ENCODE measurements around the gene COG5. TPM values are rescaled to one million over a fixed set of nuclear protein-coding genes. Genes with fewer than 3 reads are reported as not detected.

Gene COG5
- total and polyA plus RNA-seq, 2 experiments from 2014 or later, result 15.4 to 36.5 TPM

DNA sequence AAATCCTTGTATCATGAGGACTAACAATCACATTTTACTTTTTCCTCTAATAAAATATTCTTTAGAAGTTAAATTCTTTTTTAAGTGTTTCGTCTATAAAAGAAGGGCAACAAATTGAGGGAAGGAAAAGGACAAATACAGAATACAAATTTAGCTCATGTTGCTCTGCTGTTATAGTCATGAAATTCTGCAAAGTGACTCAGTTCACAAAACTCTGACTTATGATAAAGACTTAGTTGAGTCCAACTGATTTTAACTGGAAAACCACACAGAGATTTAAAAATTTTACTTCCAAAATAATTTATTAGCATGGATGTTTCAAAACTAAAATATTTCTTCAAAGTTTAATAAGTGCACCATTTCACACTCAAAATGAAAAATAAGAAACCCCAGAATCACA, 168.9 kb downstream of the COG5 start:
- no peak for TF ChIP-seq STAT1 (IDR thresholded peaks at IDR 0.05; ENCODE audit: unreplicated experiment)
- H3K27me3 Mint-ChIP-seq (ENCODE audit: insufficient read depth, low read depth, poor library complexity), result peaks cover 4% of the 10 kb centered on the region
- ATAC-seq, result no peak

DNA sequence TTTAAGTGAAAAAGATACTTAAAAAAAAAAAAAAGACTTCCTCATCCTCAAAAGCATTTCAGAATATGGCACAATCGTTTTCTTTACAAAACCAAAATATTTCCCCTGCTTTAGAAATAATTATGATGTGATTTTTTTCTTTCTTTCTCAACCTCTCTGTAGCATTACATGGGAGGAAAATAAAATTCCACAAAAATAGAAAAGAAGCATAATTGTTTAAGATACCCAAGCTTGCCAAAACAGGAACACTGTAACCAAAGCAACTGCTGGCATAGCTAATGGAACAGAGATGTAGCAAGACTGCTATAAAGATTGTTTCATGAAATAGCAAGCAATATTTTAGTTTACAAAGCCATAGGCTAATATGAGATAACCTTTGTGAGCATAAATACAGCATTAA, 169.4 kb downstream of the COG5 start:
- no peak for DNase-seq (ENCODE audit: low spot score)
- H3K79me2 ChIP-seq (replicated peaks; ENCODE audit: insufficient read depth), result no peaks in the 10 kb centered on the region
- peaks cover 4% of the 10 kb centered on the region for H3K27me3 Mint-ChIP-seq (ENCODE audit: insufficient read depth, low read depth, poor library complexity)
- no peak overlapping the region for H2AFZ ChIP-seq
- H3K4me1 Mint-ChIP-seq, result peaks cover 22% of the 10 kb centered on the region
- no peak for ATAC-seq
- H3K36me3 Mint-ChIP-seq (ENCODE audit: low read depth), result peaks cover under 1% of the 10 kb centered on the region; the same call in 1 of the 3 replicates
- no peak overlapping the region for H3K27ac ChIP-seq (ENCODE audit: low read depth)
- peaks cover 11% of the 10 kb centered on the region for H3K4me1 ChIP-seq (ENCODE audit: insufficient read depth)
- no peak overlapping the region for H3K27ac Mint-ChIP-seq
- H3K27me3 ChIP-seq (ENCODE audit: insufficient read depth), result no peaks in the 10 kb centered on the region
- no peak overlapping the region for H3K4me3 Mint-ChIP-seq
- H3K36me3 ChIP-seq (ENCODE audit: insufficient read depth), result no peaks in the 10 kb centered on the region
- H3K4me3 ChIP-seq, result no peak overlapping the region
- H3F3A ChIP-seq (replicated peaks; ENCODE audit: low read depth), result no peaks in the 10 kb centered on the region
- H3K9me3 Mint-ChIP-seq, result peaks cover 4% of the 10 kb centered on the region; the same call in 1 of the 3 replicates
- no peak overlapping the region for H3K4me2 ChIP-seq
- H3K9me2 ChIP-seq (ENCODE audit: insufficient read depth), result no peaks in the 10 kb centered on the region
- H4K20me1 ChIP-seq (replicated peaks; ENCODE audit: insufficient read depth), result no peaks in the 10 kb centered on the region; the same call in 1 of the 2 replicates
- TF ChIP-seq ETS1 (IDR thresholded peaks at IDR 0.05) (no peak), POLR2AphosphoS5 (IDR thresholded peaks at IDR 0.05; ENCODE audit: low read depth) (no peak), EZH2phosphoT487 (IDR thresholded peaks at IDR 0.05; ENCODE audit: unreplicated experiment) (no peak), REST (IDR thresholded peaks at IDR 0.05; ENCODE audit: unreplicated experiment) (no peak), ZNF331 (CRISPR knock-in tag; IDR thresholded peaks at IDR 0.05; ENCODE audit: low read depth) (no peak), JUNB (IDR thresholded peaks at IDR 0.05; ENCODE audit: unreplicated experiment) (no peak), CREB1 (CRISPR knock-in tag; IDR thresholded peaks at IDR 0.05; ENCODE audit: low read depth) (no peak), STAT1 (IDR thresholded peaks at IDR 0.05; ENCODE audit: unreplicated experiment) (no peak)
- TF ChIP-seq, protein P1, sequence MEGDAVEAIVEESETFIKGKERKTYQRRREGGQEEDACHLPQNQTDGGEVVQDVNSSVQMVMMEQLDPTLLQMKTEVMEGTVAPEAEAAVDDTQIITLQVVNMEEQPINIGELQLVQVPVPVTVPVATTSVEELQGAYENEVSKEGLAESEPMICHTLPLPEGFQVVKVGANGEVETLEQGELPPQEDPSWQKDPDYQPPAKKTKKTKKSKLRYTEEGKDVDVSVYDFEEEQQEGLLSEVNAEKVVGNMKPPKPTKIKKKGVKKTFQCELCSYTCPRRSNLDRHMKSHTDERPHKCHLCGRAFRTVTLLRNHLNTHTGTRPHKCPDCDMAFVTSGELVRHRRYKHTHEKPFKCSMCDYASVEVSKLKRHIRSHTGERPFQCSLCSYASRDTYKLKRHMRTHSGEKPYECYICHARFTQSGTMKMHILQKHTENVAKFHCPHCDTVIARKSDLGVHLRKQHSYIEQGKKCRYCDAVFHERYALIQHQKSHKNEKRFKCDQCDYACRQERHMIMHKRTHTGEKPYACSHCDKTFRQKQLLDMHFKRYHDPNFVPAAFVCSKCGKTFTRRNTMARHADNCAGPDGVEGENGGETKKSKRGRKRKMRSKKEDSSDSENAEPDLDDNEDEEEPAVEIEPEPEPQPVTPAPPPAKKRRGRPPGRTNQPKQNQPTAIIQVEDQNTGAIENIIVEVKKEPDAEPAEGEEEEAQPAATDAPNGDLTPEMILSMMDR (conservative IDR thresholded peaks at IDR 0.05; ENCODE audit: low read depth in 2 of 2), result no peak

More for the DNA sequence above, 168.9 kb downstream of the COG5 start:
- Histone ChIP-seq H3K4me3 (no peak overlapping the region), H2AFZ (no peak overlapping the region), H3K9me2 (ENCODE audit: insufficient read depth) (no peaks in the 10 kb centered on the region), H4K20me1 (replicated peaks; ENCODE audit: insufficient read depth) (no peaks in the 10 kb centered on the region; the same call in 1 of the 2 replicates), H3K4me2 (no peak overlapping the region), H3K36me3 (ENCODE audit: insufficient read depth) (no peaks in the 10 kb centered on the region), H3F3A (replicated peaks; ENCODE audit: low read depth) (no peaks in the 10 kb centered on the region), H3K4me1 (ENCODE audit: insufficient read depth) (peaks cover 11% of the 10 kb centered on the region), H3K27me3 (ENCODE audit: insufficient read depth) (no peaks in the 10 kb centered on the region), H3K79me2 (replicated peaks; ENCODE audit: insufficient read depth) (no peaks in the 10 kb centered on the region), H3K27ac (ENCODE audit: low read depth) (no peak overlapping the region)
- no peak for DNase-seq (ENCODE audit: low spot score)
- Mint-ChIP-seq H3K36me3 (ENCODE audit: low read depth) (peaks cover 4% of the 10 kb centered on the region; the same call in 1 of the 3 replicates), H3K9me3 (peaks cover 5% of the 10 kb centered on the region; the same call in 1 of the 3 replicates), H3K4me3 (no peak overlapping the region), H3K27ac (no peak overlapping the region), H3K4me1 (peaks cover 17% of the 10 kb centered on the region)
